ENCODE measurements around the gene SEC22A.

SEC22A gene, protein sequence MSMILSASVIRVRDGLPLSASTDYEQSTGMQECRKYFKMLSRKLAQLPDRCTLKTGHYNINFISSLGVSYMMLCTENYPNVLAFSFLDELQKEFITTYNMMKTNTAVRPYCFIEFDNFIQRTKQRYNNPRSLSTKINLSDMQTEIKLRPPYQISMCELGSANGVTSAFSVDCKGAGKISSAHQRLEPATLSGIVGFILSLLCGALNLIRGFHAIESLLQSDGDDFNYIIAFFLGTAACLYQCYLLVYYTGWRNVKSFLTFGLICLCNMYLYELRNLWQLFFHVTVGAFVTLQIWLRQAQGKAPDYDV

DNA sequence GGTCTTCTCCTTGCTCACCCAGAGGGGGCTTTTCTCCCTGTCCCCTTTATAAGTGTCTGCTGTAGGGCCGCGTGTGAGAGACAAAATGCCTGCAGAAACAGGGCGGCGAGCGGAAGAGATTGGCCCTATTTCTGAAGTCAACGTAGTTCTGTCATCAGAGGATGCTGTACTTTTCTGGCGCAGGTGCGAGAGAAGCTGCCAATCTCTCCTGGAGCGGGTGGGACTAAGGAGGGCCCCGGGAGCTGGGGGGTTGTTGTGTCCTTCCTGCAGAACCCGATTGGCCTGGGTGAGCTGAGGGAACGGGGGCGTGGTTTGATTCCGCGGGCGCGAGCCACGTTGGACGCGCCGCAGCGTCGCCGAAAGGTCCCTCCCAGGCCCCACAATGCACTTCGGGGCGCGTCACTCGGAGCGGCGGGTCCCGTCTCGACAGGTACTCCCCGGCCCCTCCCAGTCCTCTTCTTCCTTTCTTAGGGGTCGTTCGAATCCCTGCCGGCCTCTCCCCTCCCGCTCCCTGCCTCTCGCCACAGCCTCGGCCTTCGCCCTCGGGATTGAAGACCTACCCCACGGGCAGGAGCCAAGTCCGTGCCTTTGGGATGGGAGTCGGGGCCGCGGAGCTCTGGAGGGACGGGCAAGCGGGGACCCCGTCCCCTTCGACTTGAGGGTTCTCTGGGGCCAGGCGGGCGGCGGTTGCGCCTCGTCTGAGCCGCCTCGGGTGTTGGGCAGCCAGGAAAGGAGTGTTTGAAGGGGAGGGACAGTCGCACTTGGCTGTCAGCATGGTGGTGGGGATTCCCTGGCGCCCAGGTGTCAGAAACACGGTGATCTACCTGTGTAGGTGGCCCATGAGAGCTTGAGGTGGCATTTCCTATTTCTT lies at the start of gene SEC22A:
SEC22A (plus strand) TSS at position 387 of the 871 bp plus-strand sequence. CDS start 7,275 bp downstream, outside the sequence.
- DNase-seq (ENCODE audit: low read depth) = peak; percentile 90

DNA sequence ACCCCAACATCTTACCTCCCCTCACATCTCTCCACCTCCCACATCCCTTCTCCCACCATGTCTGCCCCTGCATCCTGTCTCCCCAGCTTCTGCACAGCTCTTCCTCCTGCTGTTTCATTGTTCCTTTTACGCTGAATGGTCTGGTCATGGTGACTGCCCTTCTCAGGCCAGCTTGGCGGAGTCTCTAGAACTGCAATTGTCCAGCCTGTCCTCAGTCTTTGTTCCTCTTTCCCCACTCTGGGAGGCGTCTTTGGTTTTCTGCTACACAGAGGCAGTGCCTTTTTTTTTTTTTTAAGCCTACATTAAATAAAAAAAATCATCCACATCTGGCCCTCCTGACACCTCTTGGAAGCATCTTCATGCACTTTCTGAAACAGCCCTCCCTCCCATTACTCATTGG lies 49.1 kb upstream of the SEC22A start:
- DNase-seq (ENCODE audit: low read depth) = no peak

DNA sequence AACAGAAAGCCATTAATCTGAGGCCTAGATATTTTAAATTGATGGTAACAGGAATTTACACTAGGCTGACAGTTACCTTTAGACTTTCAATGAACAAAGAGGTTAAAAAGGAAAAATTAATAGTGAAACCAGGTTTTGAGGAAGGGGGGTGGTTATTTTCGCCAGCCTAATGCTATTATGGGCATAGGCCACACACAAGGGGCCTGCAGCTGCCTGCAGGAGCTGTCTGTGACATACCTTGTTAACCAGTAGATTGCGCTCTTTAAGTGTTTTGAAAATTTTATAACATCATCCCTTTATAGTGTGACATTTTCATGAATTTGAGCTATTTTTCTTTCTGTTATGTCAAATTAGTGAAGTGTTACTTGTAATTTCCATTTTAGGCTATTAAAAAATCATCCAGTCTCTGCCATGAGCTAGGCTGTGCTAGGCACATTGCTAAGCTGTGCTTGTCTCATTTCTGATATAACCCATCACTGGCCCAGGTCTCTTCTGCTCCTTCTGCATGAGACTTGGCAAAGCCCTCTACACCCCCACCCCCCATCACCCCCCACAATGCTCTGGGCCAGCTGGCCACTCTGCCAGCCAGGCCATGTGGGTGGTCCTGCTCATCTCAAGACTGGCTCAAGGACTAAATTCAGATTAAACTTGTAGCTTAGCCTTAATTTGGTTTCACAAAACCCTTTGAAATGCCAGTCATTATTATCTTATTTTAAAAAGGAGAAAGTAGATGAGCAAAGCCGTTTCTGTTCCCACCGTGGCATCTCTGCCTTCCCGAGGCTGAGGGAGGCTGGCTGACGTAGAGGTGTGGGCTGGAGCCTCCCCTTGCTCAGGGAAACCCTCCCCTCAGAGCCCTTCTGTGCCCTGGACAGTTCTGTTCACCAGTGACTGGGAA lies 48.4 kb upstream of the SEC22A start:
- no peak for DNase-seq (ENCODE audit: low read depth)

DNA sequence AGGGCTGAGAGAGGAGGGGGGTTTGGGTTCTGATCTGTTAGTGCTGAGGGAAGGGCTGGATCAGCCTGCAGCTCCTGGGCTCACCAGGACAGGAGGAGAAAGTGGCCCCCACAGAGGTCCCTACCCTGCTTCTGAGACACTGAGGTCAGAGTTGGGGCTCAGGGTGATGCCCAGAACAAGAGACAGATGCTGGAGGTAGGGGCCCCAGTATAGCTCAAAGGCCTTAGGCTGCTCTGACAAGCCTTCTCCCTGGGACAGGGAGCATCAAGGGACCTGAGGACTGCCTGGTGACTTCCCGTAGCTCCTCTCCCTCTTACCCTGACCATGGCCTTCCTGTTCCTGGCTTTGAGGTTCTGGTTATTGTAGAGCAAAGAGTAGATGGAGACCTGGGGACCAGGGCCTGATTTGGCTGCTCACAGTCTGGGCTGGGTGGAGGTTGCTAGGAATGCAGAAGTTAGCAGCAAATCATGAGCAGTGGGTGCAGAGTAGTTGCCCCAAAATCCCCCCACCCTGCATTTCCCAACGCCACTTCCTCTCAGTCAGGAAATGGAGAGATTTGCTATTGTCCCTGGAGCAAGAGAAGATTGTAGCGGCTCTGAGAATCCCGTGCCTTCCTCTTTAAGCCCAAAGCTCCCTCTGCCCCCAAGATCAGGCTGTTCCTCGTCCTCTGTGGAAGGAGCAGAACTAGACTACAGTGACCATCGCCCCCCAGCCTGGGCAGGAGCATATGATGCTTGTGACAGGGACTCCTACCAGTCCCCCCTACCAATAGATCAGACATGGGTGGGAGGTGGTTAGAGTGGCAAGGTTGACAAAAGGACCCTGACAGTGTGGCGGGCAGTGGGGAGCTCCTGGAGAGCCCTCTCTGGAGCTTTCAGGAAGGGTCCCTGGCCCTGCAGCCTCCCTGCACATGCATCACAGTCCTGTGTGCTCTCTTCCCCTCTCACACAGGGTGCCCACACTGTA lies 47.4 kb upstream of the SEC22A start:
- no peak for DNase-seq (ENCODE audit: low read depth)

DNA sequence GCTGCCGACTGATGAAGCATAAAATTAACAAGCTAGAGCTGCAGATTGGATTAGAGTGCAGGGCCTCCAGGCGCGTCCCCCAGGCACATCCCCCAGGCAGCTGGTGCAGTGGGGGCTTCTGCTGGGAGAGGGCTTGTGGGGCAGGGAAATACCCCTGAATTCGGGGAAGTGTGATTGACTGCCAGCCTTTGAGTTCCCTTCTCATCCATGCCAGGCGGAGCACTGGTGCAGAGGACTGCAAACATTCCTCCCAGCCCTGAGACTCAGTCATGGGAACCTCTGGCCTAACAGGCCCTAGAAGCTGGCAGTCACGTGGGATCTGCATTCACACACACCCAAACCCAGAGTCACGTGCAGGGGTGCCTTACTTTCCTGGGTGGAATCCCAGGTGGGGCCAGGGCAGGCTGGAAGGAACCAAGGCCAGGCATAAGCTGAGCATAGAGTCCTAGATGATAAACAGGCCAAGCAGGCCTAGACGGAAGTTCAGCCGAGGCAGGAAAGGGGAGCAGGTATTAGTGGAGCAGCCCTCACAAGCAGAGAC lies 46.2 kb upstream of the SEC22A start:
- no peak for DNase-seq (ENCODE audit: low read depth)

DNA sequence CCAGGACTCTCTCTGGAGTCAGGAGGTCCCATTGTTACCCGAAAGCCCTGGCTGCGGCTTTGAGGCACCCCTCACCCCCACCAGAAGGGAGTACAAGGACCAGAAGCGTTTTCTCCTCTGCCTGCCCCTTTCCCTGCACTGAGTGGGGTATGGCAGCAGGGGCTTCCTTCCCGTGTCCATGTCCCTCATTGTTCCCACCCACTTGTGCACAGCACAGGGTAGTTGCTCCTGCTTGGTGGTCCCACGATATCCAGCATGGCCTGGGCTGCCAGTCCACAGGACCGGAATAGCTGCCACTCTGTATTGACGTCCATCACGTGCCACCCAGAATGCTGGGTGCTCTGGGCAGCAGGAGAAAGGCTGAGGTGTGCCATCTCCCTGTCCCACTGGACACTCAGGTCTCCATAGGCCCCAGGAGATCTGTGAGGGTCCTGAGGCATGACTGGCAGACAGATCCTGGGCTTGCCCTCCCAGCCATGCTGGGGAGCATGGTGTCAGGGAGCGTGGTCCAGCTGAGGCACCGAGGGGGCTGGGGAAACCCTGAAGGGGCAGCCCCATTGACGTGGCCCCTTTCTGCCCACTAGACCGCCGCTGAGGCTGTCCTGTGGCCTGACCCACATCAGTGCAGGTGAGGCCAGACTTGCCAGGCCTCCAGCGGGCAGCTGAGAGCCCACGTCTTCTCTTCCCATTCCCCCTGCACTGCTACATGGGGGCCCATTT lies 45.3 kb upstream of the SEC22A start:
- DNase-seq (ENCODE audit: low read depth) = no peak

DNA sequence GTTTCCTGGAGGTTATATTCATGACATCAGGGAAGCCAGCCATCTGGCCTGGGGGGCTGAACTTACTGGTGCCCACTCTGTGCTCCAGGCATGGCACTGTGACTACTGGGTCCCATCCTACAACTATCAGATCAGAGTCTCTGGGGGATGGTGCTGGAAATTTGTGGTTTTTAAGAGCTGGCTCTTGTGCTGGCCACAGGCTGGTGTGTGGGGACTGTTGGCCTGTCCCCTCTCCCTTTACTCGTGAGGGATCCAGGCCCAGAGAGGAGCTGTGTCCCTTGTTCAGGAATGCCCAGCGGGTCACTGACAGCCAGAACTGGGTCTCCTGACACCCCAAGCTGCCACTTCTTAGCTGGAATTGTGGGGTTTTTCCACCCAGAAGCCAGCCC lies 44.5 kb upstream of the SEC22A start:
- no peak for DNase-seq (ENCODE audit: low read depth)

DNA sequence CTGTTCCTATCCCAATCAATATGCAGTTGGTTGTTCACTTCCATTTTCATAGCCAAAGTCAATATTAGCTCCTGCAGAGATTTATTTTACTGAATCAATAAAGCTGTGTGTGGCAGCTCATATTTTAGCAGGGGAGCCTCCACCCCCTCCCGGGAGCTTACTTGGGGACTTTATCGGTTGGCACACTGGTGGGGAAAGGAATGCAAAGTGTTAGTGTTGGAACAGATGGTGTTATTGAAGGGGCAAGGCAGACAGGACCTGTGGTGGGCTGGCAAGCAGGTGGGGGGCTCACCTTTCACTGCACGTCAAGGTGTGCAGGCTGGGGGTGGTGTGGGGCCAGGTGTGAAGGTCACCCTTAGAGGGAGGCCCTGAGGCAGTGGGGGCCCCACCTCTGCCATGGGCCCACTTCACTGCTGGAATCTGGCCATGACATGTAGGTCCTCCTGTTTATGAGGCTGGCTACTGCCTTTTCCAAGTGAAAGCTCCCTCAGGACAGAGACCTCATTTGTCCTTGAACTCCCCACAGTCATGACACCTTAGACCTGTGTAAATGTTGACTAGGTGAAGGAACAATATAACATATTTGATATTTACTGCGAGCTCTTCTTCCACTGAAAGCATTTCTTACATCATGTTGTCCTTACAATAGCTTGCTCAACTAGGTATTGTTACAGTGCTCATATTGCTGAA lies 44.0 kb upstream of the SEC22A start:
- no peak for DNase-seq (ENCODE audit: low read depth)

DNA sequence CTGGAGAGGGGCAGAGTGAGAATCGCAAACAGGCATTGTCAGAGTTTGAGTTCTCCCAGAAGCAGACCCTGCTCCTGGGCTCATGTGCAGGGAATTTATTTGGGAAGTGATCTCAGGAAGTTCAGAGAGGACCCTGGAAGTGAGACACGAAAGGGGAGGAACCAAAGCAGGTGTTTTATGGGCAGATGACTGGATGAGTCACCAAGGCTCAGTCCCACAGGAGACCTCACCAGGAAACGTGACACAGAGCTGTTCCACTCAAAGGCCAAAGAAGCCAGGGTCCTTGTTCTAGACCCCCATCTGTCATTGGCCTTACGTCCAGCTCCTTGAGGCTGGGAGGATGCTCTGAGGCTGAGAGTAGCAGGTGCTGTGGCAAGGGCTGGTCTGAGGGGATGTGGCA lies 43.4 kb upstream of the SEC22A start:
- DNase-seq (ENCODE audit: low read depth) = no peak

DNA sequence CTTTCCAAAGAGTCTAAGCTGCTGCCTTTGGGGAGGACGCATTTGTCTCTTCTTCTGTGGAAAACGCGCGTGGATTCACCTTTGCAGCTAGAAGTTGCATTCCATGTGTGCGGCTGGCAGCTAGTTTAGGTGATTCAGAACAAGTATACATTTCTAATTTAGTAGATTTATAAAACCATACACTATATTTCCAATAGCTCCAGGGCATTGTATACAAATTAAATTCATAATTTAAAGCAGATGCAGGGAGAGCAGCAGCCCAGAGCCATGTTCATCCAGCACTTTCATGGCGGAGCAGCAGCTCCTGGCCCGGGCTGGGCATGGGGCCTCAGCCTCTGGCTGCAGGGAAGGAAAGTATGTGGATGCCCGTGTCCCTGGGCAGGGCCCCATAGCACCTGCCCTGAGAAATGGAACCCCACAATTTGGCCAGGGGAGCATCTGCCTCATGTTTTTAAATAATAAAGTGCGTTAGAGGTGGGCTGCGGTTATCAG lies 42.8 kb upstream of the SEC22A start:
- DNase-seq (ENCODE audit: low read depth) = no peak

DNA sequence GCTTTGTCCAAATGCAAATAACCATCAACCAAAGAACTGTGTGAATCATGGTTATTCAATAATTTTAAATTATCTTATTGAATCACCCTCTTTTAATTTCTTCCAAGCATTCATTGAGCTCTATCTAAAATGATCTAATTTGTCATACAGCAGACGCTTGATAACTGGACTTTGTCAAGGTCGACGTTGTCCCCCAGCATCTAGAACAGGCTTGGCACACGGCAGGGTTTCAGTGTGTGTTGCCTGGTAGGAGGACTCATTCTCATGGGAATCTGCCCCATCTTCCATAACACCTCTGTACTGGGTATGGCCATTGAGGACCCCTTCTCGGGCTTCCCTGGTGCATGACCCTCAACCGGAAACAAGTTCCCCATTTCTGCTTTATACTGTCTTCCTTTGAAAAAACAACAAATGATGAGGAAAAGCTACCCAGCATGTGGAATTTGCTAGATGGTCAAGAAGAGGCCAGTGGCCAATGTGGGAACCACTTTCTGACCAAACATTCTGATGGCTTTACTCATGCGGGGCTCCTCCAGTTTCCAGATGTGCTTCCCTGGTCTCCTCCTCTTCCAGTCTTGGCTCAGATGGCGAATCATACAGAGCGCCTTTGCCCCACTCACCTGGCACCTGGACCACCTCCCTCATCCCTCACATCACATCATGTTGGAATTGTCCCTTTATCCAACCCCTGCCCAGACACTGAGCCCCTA lies 41.7 kb upstream of the SEC22A start:
- DNase-seq (ENCODE audit: low read depth) = no peak

DNA sequence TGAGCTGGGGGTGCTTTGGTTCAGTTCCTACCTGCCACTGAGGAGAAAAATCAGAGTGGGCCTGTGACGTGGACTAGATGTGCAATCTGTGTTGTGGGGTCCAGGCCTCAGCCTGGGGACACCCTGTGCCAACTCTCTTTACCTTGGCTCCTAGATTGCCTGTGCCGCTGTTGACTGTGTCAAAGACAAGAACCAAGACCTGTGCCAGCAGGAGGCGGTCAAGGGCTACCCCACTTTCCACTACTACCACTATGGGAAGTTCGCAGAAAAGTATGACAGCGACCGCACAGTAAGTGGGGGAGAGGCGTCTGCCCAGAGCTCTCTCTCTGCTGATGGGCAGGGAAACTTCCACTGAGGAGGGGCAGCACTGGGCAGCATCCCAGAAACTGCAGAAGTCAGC lies 40.6 kb upstream of the SEC22A start:
- DNase-seq (ENCODE audit: low read depth) = no peak

DNA sequence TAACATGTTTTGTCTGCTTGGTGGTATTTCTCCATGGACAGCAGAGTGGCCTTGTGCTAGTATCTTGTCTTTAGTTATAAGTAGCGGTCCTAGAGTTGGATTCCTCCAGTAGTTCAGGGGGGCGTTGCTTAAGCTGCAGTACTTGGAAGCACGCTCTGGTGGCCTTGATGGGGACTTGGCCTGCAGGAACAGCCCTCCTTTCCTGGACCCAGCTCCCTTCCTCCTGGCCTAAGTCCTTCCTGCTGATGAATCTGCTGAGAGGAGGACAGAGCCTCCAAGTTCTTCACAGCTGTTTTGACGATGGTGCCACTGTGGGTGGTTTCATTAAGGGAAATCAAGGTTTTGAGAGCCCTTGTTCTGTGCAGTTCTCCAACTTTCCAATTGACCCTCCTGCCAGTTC lies 38.6 kb upstream of the SEC22A start:
- no peak for DNase-seq (ENCODE audit: low read depth)

DNA sequence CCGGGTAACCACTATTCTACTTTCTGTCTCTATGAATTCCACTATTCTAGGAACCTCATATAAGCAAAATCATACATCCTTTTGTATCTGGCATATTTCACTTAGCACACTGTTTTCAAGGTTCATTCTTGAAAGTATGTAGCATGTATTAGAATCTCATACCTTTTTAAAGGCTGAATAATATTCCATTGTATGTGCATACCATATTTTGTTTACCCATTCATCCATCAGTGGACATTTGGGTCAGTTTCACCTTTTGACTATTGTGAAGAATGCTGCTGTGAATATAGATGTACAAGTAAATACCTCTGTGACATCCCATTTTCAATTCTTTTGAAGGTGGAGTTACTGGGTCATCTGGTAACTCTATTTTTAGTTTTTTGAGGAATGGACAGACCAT lies 36.6 kb upstream of the SEC22A start:
- DNase-seq (ENCODE audit: low read depth) = no peak

DNA sequence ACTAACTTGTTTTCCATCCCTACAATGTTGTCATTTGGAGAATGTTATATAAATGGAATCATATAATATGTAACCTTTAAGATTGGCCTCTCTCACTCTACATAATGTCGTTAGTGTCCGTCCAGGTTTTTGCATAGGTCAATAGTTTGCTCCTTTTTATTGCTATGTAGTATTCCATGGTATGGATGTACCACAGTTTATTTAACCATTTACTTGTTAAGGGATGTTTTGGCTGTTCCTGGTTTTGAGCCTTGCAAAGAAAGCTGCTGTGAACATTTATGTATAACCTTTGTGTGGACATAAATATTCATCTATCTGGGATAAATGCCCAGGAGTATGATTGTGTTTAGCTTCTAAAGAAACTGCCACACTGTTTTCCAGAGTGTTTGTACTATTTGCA lies 34.1 kb upstream of the SEC22A start:
- DNase-seq (ENCODE audit: low read depth) = no peak

DNA sequence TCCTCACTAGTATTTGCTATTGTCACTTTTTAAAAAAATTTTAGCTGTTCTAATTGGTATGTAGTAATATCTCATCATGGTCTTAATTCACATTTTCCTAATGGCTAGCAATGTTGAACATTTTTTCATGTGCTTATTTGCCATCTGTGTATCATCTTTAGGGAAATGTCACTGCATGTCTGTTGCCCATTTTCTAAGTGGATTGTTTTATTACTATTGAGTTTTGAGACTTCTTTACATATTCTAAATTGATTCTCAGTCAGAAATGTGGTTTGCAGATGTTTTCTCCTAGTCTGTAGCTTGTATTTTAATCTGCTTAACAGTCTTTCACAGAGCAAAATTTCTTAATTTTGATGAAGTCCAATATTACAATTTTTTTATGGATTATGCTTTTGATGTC lies 33.6 kb upstream of the SEC22A start:
- DNase-seq (ENCODE audit: low read depth) = no peak

DNA sequence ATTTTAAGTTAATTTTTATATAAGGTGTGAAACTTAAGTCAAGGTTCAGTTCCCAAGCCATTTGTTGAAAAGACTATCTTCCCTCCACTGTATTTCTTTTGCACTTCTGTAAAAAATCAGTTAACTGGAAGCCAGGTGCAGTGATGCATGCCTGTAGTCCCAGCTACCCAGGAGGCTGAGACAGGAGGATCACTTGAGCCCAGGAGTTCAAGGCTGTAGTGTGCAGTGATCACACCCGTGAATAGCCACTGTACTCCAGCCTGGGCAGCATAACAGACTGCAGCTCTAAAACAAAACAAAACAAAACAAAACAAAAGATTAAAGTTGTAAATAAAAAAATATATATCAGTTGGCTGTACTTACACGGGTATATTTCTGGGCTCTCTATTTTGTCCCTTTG lies 33.1 kb upstream of the SEC22A start:
- no peak for DNase-seq (ENCODE audit: low read depth)

DNA sequence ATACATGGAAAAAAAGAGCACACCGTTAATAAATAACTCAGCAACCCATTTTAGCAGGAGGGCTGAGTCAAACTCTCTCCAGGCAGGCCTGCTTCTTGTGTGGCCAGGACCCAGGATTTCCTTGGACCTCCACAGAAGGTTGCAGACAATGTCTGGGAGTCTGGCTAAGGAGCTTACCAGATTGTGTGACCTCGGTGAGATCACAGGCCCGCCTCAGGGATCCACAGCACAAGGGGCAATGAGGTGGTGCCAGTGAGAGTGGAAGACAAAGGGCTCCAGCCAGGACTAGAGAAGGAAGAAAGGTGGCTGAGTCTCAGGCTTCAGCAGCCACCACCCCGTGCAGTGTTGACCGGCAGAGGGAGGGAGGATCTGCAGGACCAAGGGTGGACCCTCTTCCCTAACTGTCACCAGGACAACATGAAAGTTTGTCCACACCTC lies 32.2 kb upstream of the SEC22A start:
- DNase-seq (ENCODE audit: low read depth) = no peak

DNA sequence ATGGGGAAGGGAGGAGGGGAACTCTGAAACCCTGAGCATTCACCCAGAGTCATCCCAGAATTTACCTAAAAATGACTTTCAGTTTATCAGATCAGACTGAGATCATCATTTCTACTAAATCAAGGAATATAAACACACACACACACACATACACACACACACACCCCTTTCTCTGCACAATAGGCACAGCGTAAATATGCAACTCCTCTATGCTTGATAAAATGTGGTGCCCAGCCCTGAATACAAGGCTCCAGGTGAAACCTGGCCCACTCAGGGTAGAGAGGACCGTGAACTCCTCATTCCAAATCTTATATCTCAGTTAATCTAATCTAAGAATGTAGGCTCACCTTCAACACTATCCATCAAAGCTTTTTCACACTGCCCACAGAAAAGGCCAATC lies 31.8 kb upstream of the SEC22A start:
- DNase-seq (ENCODE audit: low read depth) = no peak

Measured in activated gamma-delta T cell treated with anti-CD3 and anti-CD28 coated beads, Interleukin-2, amount 50 U/mL, for 16 hours (primary cell).